GM18870 (cell line): Measurements from ENCODE around the gene HSBP1L1.
"Not testable (repeated sequence)": the region's sequence is repeated elsewhere in the genome, so short reads cannot be mapped to it uniquely, and the experiment has no call there.

Source experiments
- ATAC-seq: cut with Tn5 transposase; IDR thresholded peaks from one replicate; pipeline ENCODE4 v1.9.1; 2021; ENCODE audit warnings: moderate library complexity; ENCODE audit not compliant: unreplicated experiment

Gene HSBP1L1

DNA sequence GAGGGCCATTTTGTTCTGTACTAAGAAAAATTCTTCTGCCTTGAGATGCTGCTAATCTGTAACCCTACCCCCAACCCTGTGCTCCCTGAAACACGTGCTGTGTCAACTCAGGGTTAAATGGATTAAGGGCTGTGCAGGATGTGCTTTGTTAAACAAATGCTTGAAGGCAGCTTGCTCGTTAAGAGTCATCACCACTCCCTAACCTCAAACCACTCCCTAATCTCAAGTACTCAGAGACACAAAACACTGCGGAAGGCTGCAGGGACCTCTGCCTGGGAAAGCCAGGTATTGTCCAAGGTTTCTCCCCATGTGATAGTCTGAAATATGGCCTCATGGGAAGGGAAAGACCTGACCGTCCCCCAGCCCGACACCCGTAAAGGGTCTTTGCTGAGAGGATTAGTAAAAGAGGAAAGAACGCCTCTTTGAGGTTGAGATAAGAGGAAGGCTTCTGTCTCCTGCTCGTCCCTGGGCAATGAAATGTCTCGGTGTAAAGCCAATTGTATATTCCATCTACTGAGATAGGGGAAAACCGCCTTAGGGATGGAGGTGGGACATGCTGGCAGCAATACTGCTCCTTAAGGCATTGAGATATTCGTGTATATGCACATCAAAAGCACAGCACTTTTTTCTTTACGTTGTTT is 4.2 kb upstream of the HSBP1L1 start:
- not testable (repeated sequence) for ATAC-seq

DNA sequence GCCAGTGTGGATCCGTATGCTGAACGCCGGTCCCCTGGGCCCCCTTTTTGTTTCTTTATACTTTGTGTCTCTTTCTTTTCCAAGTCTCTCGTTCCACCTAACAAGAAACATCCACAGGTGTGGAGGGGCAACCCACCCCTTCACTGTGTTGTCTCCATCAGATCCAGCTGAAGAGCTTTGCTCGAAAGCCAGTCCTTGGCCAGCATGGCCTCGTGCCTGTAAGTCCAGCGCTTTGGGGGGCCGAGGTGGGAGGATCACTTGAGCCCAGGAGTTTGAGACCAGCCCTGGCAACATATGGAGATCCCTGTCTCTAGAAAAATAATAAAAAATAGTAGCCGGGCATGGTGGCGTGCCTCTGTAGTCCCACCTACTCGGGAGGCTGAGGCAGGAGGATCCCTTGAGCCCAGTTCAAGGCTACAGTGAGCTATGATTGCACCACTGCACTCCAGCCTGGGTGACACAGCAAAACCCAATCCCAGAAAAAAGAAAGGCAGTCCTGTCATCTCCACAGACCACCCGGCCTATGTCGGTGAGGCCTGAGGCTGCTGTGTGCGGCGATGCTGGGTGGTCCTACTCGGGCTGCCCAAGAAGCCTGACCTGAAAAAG is 3.4 kb upstream of the HSBP1L1 start:
- no peak for ATAC-seq

- ATAC-seq = no peak
Measured at GRCh38 chr18:79961527-79962291, 2.7 kb upstream of the HSBP1L1 start.

GRCh38 chr18:79962311-79962710 is 2.1 kb upstream of the HSBP1L1 start:
- ATAC-seq = no peak

GRCh38 chr18:79962835-79963657 is 1.4 kb upstream of the HSBP1L1 start:
- peak; percentile 85 for ATAC-seq

GRCh38 chr18:79963658-79964329 is 649 bp upstream of the HSBP1L1 start:
- no peak for ATAC-seq

DNA sequence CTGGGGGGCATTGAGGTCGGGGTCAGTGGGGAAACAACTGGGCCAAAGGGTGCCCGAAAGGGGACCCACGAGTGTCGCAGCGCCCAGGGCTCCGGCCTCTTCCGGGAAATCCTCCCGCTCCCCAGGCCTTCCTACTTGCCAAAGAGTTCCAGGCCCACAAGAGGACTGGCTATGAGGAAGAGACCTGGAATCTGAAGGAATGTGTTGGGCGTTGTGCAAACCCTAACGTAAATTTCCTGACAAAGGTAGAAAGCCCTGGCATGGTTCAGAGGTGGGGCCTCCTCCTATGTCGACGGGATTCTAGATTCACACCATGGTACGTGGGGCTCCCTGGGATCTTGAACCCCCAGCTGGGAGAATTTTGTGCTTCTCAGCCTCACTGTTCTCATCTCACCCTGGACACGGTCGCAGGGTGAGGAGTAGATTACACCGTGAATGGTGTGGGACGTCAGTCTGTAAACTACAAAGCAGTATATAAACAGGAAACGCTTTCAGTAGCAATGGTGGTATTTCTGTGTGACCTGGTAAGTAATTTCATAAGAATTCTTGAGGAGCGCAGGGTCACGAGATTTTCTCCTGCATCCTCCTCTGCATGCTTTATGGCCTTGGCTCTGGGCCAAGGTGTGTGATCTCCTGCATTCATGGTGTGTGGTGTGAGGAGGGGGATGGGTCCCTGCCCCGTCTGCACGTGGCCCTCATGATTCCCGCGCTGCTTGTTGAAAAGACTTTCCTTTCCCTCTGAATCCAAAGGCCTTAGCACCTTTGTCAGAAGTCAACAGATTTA is 868 bp downstream of the HSBP1L1 start:
- no peak for ATAC-seq

- ATAC-seq = no peak
Measured at GRCh38 chr18:79970419-79971133, 6.1 kb downstream of the HSBP1L1 start.

GRCh38 chr18:79971211-79971952 is 6.9 kb downstream of the HSBP1L1 start:
- ATAC-seq = no peak

DNA sequence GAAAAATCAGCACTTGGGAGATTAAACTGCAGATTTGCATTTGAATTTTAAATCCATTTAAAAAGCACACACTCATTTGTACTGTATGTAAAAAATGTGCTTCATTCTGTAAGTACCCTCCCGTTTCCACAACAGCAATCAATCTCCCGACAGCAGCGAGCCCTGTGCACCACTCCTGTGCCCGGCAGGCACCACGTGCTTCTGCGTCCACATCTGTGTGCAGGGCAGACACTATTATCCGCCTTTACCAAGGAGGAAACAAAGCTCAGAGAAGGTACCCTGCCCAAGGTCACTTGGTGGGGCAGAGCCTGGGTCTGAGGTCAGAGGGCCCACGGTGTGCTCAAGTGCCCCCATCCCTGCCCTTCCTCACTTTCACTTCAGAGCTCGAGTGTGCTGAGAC is 7.5 kb downstream of the HSBP1L1 start:
- ATAC-seq = no peak

DNA sequence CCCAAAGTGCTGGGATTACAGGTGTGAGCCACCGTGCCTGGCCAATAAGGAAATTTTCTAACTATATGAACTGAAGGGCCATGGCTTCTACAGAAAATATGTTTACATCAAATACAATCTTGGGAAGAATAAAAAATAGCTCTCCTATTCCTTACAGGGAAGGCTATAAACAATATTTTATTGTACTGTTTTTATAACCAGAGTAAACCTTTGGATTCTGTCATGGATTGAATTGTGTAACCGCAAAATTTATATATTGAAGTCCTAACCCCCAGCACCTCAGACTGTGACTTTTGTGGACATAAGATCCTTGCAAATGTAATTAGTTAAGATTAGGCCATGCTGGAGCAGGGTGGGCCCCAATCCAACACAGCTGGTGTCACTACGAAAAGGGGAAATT is 8.3 kb downstream of the HSBP1L1 start:
- no peak for ATAC-seq

DNA sequence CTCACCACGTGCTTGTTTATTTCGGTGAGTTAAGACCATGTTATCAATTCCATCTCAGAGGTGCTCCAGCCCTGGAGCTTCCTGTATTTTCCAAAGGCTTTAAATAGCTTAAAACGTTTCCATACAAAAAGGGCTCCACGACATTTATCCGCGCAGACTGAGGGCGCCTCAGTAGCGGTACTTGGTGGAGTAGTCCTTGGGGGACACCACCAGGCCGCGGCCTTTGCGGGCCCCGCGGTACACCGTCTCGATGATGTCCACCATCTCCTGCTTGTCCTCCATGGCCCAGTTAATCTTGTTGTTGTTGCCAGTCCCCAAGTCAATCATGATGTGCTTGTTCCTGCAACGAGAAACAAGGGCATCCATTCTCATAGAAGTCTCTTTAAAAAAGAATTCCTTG is 9.1 kb downstream of the HSBP1L1 start:
- no peak for ATAC-seq

GRCh38 chr18:79974025-79974654 is 9.7 kb downstream of the HSBP1L1 start:
- ATAC-seq = no peak

DNA sequence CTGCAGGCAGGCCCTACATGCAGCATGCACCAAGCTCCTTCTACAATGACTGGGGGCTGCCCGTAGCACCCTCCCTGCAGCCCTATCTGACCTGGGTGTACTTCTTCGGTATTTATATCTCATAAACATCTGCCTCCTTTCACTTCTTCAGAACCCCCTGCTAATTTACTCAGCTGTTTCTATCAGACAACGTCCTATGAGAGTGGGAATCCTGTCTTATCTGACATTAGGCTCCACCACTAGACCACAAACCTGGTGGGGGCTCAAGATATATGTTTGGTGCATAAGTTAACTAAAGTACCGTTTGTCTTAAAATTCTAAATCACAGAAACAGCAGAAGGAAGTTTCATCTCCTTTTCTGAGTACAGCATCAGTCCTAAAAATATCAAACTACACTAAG is 10.6 kb downstream of the HSBP1L1 start:
- no peak for ATAC-seq

- ATAC-seq = no peak
Measured at GRCh38 chr18:79975985-79976680, 11.7 kb downstream of the HSBP1L1 start.

- ATAC-seq = no peak
Measured at GRCh38 chr18:79979843-79980242, 15.4 kb downstream of the HSBP1L1 start.

DNA sequence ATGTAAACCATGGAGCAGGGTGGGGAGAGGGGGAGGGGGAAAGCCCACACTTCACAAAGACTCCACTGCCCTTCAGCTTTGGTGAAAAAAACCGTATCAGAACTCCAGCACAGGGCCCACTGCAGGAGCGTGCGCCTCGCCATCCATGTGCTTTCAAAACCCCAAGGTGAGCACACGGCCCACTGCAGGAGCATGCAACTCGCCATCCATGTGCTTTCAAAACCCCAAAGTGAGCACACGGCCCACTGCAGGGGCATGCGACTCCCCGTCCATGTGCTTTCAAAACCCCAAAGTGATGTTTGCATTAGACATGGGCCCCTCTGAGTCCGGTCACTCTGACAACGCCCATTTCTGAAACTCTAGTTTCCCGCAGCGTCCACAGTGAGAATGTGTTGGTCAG is 16.1 kb downstream of the HSBP1L1 start:
- ATAC-seq = no peak

DNA sequence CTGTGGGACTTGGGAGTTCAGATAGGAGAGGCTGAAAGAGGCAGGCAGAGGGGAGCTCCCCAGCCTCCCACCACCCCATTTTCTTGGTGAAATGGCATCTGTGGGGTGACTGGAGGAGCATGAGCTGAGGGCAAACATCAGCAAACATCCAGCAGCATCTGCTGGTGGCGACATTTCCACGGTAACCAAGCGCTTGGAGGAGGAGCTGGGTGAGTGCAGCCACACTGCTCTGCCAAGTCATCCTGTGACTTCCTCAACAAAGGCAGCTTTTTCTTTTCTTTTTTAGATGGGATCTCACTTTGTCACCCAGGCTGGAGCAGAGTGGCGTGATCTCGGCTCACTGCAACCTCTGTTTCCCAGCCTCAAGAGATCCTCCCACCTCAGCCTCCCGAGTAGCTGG is 18.3 kb downstream of the HSBP1L1 start:
- no peak for ATAC-seq
